ENCODE measurements around the gene FRK.
"Not testable (repeated sequence)": the region's sequence is repeated elsewhere in the genome, so short reads cannot be mapped to it uniquely, and the experiment has no call there.

The FRK gene

DNA sequence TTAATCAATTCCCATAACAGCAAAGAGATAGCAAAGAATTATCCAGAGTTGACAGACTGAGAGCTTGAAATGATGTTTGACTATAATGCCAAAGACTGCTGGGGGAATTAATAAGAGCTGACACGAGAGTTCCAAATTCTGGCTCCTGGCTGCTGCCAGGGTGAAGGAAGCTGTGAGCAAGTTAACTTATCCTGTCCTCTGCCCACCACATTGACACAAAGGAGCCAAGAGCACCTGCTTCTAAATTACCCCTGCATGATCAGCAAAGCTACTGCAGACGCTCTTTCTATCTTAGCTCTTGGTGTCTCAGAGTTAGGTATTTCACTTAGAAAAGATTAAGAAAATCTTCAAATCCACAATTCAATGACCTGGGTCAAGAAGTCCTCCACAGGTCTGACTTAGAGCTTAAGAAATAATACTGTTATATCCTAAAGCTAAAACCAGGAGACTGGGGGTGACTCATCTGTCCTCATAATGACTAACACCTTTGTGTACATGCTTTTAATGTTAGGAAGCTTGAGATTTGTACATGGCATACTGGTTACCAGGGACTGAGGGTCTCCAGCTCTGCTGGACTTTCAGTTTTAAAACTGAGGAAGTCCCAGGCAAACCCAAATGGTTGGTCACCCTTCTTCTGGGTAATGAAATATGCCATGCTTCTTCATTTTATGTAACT is 13.2 kb upstream of the FRK start:
- no peak for DNase-seq (ENCODE audit: low spot score)

DNA sequence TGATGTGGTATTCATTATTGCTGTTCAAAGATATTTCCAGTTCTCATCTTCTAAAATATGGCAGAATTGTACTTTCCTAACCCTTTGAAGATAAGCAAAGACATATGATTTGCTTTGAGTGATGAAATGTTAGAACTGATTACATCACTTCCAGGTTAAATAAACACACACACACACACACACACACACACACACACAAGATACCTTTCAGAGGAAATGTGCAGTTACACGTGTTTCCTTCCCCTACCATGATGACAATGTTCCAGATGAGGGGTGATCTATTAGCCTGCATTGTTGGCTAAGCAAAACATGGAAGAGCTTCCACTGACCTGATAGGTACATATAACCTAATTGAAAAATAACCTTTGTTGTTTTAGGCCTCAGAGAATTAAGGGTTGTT is 11.7 kb upstream of the FRK start:
- DNase-seq (ENCODE audit: low spot score), result no peak

DNA sequence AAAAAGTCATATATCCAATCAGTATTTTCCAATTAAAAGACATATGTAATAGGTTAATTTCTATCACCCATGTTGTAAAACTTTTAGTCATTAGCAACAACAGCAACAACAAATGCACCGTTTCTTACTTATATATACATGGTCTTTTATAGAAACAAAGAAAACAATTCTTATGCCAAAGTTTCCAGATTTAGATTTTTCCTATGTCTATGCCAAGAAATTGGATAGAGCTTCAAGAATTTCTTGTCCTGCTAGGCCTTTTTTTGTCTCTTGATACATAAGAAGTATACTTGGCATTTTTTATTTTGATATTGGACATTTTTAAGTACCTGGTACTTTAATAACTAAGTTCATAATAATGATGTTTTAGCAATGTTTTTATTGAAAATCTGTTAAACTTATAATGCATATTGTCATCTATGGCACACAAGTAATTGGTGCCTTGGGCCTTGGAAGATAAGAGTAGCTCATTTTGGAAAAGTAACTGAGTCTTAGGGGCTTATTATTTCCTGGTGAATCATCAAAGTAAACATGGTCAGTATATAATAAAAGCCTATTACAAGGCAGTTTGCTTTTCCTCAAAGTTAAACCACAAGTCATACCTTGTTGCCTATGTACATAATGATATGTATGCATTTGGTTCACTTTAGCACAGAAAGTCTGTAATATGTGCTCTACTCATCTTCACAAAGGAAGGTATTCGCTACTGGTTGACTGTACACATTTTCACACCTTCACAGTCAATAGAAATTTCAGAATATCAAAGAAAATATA is 10.1 kb upstream of the FRK start:
- DNase-seq (ENCODE audit: low spot score), result no peak

DNA sequence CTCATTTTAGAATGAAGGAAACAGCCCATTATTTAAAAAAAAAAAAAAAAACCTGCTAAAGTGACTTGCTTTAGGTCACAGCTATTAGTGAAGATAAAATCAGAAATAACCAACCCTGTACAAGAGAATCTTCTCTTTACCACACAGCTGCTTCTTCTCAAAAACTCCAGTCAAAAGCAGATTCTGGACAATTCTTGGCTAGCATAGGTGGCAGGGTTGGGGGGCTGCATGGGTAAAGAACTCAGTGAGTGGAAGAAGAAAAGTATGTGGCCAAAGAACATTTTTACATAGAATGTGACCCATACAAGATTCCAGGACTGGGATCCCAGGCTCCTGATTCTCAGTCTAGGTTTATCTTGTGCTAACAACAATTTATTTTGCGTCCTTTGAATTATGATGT is 9.4 kb upstream of the FRK start:
- no peak for DNase-seq (ENCODE audit: low spot score)

DNA sequence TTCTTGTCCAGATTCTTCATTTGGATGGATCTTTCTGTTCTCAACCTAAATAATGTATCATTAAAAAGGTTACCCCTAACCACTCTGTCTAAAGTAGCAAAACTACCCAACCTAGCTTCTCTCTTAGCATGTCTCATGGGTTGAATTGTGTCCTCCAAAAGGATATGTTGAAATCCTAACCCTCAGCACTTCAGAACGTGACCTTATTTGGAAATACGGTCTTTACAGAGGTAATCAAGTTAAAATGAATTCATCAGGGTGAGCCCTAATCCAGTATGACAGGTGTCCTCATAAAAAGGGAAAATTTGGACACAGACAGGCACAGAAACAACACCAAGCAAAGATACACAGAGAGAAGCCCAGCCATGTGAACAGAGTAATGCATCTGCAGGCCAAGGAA is 6.1 kb upstream of the FRK start:
- no peak for DNase-seq (ENCODE audit: low spot score)

DNA sequence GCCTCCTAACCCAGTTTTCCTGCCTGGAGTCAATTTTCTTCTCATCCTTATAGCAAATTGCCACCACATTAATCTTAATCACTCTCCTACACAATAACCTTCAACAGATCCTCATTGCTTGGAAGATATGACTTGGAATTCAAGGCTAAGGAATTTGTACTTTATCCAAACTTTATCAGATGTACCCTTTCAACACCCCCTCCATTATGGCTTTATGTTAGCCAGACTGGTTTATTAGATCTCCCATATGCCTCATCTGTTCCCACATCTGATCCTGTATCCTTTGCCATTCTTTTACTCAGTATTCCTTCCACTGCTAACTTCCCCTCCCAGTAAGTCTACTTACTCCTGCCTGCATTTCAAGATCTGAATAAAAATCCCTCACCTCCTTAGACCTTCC is 4.0 kb upstream of the FRK start:
- no peak for DNase-seq (ENCODE audit: low spot score)

DNA sequence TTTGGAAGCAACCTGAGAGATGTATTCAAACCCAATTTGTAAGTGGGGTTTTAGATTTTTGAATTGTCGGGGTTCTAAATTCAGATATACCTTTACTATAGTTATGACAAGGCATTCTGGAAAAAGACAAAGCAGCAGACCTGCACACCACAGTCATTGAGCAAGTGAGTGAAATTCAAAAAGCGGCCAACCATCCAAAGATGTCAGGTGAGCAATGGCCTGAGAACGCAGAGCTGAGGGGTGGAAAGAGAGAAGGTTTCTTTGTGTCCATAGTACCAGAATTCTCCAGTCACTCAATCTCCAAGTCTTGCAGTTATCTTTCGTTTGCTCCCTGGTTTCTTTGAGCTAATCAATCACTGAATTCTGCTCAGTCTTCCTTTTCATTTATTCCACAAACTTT is 1.8 kb upstream of the FRK start:
- no peak for DNase-seq (ENCODE audit: low spot score)

DNA sequence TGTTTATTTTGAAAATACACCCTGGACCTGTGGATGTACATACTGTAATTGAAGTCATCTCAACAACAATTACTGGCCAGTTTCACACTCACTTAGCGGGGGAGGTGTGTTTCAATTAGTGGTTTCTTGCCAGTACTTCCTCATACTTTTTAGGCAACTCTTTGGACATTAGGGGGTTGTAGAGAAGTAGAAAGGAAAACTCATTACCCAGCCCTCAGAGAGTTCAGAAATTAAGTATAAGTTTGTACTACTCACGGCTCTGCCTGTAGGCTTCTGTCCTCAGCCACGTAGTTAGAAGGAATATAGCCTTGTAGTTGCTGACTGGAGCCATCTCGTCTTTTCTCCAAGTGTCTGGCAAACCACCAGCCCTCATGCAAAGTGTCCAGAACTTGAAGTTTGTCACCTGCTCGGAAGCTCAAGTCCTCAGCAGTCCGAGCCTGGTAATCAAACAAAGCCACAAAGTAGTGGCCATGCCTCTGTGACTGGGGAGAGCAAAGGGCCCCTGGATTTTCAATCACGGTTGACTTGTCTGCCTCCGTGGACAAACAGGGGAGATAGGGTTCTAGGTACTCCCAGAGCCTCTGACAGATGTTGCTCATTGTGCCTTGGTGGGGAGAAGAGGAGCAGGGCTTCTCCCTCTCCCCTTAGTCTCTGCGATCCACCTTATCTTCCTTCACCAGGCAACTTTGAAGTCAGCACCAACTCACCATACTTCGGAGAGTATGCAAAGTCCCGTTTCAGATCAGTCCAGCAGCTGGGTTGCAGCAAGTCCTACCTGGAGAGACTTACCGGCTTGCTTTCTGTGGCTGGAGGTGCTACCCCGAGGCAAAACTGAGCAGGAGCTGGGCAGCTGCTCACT is 749 bp downstream of the FRK start:
- DNase-seq (ENCODE audit: low spot score), result no peak

DNA sequence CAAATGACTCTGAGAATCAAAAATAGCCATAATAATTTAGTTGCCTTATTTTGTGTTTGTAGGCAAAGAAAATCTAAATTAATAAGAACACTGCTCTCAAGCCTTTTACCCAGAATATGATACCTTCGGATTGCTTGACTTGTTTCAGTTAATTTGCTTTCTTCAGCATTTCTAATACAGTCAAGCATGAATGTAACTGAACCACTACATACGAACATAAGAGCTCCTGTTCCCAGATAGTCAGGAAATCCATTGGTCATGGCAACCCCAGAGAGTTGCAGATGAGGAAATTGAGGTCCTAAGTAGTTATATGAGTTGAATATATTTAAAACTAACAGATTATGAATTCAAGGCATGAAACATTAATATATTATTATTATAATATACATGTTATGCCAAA is 2.9 kb downstream of the FRK start:
- DNase-seq (ENCODE audit: low spot score), result no peak

DNA sequence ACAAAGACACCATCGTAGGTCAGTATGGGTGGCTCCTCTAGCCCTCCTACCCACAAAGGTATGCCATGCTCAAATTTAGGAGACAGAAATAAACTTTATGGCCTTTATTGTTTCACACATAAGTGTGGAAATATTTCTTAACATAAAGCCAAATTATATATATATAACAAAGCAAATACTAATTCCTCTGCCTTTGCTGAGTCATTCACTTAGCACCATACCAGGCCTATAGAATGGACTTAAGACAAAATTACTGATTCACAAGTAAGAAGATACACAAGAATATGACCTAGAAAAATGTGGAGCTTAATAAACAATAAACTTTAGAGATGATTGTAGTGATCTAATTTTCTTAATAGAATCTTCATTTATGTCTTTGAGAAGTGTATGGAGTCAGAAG is 5.2 kb downstream of the FRK start:
- no peak for DNase-seq (ENCODE audit: low spot score)

DNA sequence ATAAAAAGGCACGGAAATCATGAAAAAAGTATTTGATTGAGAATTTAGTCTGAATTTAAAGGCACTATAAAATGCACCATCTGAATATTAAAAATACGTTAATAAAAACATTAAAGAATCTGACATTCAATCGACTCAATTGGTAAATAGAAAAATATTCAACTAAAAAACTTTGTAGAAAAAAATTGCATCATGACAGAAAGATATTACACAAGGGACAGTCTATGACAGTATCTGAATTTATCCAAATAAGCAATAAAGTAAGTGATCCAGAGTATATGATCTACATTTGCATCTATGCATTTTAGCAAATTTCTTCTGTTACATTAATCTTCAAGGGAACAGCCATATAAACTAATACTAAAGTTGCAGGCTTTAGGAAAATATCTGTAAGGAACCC is 9.4 kb downstream of the FRK start:
- DNase-seq (ENCODE audit: low spot score), result no peak

DNA sequence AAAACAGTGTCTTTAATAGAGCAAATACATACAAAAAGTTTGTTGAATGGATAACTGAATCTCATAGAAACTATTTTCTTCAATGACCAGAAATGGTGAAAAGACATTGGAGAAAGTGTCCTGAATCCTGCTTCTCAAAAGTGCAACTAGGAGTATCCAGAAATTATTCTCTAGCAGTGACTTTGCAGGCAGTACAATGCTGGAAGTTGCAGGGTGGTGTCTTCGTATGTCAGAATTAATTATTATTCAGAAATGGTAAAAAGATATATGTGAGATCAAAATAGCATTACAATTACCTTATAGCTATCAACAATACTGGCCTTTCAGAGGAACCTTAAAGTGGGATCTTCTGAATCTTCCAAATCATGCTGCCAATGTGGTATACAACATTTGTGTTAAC is 10.0 kb downstream of the FRK start:
- no peak for DNase-seq (ENCODE audit: low spot score)

DNA sequence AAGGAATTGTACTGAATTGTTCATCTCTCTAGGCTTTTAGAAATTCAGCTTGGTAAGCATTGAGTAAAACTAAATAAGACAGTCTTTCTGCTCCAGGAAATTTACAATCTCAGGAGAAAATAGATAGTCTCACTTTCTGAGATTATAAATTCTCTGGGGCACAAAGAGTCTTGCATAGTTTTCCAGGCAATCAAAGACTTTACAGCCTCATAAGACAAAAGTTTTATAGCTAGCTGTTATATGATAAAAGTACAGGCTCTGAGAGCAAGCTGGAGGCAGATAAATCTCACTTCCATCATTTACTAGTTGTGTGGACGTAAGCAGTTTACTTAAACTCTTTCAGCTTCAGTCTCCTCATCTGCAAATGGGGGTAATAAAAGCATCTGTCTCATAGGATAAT is 11.4 kb downstream of the FRK start:
- DNase-seq (ENCODE audit: low spot score), result no peak

DNA sequence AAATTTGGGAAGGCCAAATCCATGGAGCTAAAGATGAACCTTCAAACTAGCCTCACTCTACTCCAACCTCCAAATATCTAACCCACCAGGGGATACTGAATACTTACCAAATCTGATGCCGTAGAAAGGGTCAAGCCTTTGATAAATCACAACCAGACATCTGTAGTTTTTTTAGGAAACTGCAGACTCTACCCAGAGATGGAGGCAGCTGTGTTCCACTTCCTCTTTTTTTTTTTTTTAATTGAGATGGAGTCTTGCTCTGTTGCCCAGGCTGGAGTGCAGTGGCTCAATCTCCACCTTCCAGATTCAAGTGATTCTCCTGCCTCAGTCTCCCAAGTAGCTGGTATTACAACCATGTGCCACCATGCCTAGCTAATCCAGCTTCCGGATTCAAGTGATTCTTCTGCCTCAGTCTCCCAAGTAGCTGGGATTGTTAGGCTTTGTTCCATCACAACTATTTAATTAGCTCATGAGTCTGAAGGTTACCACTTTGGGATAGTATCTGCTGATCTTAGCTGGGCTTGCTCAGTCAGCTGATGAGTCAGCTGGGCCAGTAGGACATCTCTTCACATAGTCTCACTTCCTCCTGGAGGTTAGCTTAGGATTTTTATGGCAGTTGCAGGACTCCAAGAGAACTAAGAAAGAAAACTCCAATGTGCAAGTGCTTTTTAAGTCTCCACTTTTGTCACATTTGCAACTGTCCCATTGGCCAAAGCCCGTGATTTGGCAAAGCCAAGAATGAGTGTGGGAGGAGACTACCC is 13.3 kb downstream of the FRK start:
- DNase-seq (ENCODE audit: low spot score), result no peak

DNA sequence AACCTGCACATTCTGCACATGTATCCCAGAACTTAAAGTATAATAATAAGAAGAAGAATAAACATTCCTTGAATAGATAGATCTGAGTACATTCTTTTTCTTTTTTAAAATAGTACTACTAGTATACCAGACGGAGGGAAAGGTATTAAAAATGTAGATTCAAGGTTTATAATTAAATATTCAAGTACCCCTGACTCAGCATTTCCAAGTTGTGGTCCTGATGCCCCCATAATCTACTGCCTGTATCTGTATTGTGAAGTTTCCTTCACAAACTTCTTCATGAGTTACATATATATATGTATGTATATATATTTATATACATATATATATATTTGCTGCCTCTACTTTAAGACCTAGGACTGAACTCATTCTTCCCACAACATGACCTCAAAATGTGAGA is 14.0 kb downstream of the FRK start:
- DNase-seq (ENCODE audit: low spot score), result no peak

DNA sequence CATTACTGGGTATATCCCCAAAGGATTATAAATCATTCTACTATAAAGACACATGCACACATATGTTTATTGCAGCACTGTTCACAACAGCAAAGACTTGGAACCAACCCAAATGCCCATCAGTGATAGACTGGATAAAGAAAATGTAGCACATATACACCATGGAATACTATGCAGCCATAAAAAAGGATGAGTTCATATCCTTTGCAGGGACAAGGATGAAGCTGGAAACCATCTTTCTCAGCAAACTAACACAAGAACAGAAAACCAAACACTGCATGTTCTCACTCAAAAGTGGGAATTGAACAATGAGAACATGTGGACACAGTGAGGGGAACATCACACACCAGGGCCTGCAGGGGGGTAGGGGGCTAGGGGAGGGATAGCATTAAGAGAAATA is 14.4 kb downstream of the FRK start:
- not testable (repeated sequence) for DNase-seq (ENCODE audit: low spot score)

DNA sequence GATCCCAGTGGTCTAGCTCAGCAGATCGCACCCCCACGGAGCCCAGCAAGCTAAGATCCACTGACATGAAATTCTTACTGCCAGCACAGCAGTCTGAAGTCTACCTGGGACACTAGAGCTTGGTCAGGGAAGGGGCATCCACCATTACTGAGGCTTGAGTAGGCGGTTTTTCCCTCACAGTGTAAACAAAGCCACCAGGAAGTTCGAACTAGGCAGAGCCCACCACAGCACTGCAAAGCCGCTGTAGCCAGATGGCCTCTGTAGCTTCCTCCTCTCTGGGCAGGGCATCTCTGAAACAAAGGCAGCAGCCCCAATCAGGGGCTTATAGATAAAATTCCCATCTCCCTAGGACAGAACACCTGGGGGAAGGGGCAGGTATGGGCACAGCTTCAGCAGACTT is 18.8 kb downstream of the FRK start:
- DNase-seq (ENCODE audit: low spot score), result no peak

DNA sequence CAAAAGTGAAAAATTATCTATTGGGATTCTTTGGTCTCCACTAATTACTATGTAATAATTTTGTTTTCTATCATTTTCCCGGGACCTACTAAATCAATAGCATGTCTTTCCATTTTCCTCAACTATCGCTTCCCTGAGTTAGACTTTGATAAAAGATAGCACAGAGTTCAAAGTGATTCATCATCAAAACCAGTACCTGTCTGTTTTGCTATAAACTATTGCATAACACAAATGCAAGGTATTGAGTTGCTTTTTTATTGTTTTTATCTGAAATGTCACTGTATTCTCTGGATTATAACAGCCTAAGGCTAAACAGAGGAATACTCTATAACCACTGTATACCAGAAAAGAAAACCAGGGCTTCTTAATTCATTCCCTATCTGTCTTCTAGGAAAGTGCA is 19.7 kb downstream of the FRK start:
- no peak for DNase-seq (ENCODE audit: low spot score)

DNA sequence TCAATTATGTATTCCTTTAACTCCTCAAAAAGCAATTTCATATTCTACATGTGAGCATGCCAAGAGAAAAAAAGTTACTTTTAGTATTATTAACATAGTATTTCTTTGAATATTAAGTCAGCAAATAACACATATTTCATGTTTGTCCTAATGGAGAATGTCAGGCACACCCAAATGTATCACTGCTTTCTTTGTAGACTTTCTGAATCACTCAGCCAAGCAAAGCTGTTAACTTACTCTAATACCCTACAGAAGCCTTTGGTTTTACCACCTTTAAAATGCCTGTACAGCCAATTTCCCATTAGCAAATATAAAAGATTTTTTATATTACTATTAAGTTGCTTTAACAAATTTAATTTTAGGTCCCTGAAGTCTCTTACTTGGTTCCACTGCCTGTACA is 23.8 kb downstream of the FRK start:
- DNase-seq (ENCODE audit: low spot score), result no peak

DNA sequence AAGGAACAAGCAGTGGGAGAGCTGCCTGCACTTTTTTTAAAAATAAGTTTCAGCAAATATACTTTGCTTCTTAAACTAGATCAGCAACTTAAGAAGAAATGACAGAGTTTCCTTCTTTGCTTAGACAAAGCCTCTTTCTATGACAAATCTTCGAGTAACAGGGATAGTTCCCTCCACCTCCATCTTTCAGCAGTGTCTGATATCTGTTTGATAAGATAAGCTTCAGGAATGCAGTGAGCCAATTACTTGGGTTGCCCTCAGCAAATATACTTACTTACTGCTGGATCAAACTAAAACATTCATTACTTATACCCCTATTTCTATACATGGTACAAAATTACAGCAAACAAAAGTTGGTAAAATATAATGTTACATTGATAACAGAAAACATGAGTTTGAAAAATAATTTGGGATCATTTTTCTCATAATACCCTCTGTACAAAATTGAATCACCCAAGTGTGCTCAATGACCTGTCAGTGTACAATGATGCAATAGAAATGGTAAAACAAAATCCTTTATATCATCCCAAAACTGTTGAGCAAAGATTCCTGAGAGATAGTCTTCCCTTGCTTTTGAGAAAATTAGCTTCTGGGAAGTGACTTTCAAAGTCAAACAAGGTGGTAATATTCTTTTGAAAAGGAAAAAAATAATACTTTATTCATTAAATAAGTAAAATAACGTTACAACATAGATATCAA is 24.5 kb downstream of the FRK start:
- no peak for DNase-seq (ENCODE audit: low spot score)

DNA sequence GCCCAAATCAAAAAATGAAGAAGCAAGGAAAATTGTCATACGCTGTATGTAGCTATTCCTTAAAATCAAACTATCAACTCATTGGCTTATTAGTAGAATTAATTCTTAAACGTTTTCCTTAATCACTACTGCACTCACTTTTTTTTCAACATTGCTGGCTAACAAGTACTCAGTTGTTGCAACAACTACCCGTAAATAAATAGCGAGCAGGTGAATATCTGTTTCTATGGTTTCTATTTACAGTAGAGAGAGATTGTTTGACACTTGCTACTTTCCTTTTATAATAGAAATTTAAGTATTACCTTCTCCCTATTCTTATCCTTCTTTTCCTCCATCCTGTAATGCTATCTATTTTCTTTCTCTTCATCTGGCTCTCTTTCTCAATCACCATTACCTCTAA is 25.1 kb downstream of the FRK start:
- DNase-seq (ENCODE audit: low spot score), result no peak

DNA sequence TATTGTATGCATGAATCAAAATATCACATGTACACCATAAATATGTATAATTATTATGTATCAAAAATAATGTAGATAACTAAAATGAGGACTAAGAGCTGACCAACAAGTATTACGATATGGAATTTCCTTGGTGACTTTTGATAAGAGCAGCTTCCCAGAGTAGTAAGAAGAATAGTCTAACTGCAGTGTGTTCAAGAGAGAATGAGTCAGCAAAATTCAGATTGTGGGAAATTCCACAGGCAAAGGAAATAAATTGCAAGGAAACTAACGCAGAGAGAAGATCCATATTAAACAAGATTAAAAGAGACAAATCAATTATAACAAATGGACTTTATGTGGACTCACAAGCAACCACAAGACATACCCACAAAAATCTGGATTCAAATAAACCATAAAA is 26.4 kb downstream of the FRK start:
- DNase-seq (ENCODE audit: low spot score), result peak; percentile 42

Data from putamen (tissue), 1 donor.